RWPE2 (cell line): ENCODE results near the gene HTR6.

ENCODE experiments used
- ATAC-seq: fragments of 200-7000 bp; cut with Tn5 transposase; 3 replicates; pipeline ENCODE4 v1.9.1; 2021; ENCODE audit warnings: low read depth
- DNase-seq: peaks from one replicate; pipeline ENCODE4 v3.0.0-alpha.2; 2020; ENCODE audit warnings: low spot score
- H3K27ac ChIP-seq: fragments of 450-650 bp; 2 replicates; pipeline ENCODE4 v1.5.1; 2017; ENCODE audit warnings: mild to moderate bottlenecking; ENCODE audit not compliant: poor library complexity, severe bottlenecking
- H3K27me3 ChIP-seq: fragments of 250-450 bp; sonication (Bioruptor Pico); 2 replicates; pipeline ENCODE4 v1.5.1; 2021; ENCODE audit warnings: mild to moderate bottlenecking, moderate library complexity; ENCODE audit not compliant: insufficient read depth, poor library complexity, severe bottlenecking
- H3K36me3 ChIP-seq: fragments of 250-450 bp; sonication (Bioruptor Pico); 2 replicates; pipeline ENCODE4 v1.5.1; 2020; ENCODE audit warnings: low read depth, mild to moderate bottlenecking, moderate library complexity
- H3K4me1 ChIP-seq: fragments of 250-450 bp; sonication (Bioruptor Pico); 2 replicates; pipeline ENCODE4 v1.5.1; 2021; ENCODE audit warnings: mild to moderate bottlenecking, moderate library complexity; ENCODE audit not compliant: insufficient read depth, poor library complexity, severe bottlenecking
- H3K4me3 ChIP-seq: fragments of 250-450 bp; sonication (Bioruptor Pico); 2 replicates; pipeline ENCODE4 v1.5.1; 2021; ENCODE audit warnings: mild to moderate bottlenecking, moderate library complexity; ENCODE audit not compliant: severe bottlenecking
- H3K9me3 ChIP-seq: fragments of 250-450 bp; sonication (Bioruptor Pico); 2 replicates; pipeline ENCODE4 v1.5.1; 2021; ENCODE audit warnings: mild to moderate bottlenecking, moderate library complexity; ENCODE audit not compliant: severe bottlenecking
- TF ChIP-seq, protein P1 (sequence below): fragments of 450-650 bp; IDR thresholded peaks from one replicate; pipeline ENCODE4 v1.5.1; 2017; ENCODE audit warnings: mild to moderate bottlenecking, moderate library complexity; ENCODE audit not compliant: poor library complexity, severe bottlenecking

The HTR6 gene

DNA sequence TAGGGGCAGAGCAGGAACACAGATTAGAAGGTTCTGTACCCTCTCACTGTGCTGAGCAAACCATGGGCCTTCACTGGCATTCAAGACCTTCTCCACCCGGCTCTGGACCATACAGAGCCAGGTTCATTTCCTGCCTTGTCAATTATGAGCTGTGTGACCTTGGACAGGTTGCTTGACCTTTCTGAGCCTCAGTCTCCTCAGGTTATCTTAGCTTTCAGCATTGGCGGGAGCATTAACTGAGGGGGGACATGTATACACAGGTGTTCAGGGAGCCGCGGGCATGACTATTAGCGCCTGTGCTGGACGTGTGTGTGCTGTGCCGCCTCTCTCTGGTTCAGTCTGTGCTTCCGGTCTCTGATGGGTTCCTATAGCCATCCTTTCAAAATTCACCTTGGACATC is 32.1 kb downstream of the HTR6 start:
- DNase-seq (no peak), ATAC-seq (no peak)
- Histone ChIP-seq H3K27ac (no peak overlapping the region), H3K36me3 (no peaks in the 10 kb centered on the region), H3K27me3 (no peaks in the 10 kb centered on the region), H3K4me3 (no peak overlapping the region), H3K9me3 (no peaks in the 10 kb centered on the region), H3K4me1 (no peaks in the 10 kb centered on the region)
- TF ChIP-seq, protein P1, sequence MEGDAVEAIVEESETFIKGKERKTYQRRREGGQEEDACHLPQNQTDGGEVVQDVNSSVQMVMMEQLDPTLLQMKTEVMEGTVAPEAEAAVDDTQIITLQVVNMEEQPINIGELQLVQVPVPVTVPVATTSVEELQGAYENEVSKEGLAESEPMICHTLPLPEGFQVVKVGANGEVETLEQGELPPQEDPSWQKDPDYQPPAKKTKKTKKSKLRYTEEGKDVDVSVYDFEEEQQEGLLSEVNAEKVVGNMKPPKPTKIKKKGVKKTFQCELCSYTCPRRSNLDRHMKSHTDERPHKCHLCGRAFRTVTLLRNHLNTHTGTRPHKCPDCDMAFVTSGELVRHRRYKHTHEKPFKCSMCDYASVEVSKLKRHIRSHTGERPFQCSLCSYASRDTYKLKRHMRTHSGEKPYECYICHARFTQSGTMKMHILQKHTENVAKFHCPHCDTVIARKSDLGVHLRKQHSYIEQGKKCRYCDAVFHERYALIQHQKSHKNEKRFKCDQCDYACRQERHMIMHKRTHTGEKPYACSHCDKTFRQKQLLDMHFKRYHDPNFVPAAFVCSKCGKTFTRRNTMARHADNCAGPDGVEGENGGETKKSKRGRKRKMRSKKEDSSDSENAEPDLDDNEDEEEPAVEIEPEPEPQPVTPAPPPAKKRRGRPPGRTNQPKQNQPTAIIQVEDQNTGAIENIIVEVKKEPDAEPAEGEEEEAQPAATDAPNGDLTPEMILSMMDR, result no peak

DNA sequence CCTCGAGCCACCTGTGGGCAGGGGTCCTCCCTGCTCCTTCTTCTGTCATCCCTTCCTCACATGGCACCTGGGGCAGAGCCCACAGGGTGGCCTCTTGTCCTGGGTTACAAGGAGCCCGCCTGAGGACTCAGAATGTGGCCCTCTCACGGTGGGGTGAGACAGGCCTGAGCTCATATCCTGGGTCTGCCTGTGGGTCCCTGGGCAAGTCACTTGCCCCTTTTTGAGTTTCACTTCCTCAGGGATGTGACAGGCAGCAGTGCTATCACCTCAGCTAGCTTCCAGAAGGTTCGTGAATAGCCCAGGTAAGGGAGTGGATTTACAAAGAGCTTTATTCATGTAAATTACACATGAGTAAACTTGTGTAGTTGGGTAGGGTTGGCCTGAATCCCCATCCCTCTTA is 33.5 kb downstream of the HTR6 start:
- TF ChIP-seq, protein P1, result no peak
- H3K4me1 ChIP-seq, result no peaks in the 10 kb centered on the region
- H3K4me3 ChIP-seq, result no peak overlapping the region
- H3K36me3 ChIP-seq, result no peaks in the 10 kb centered on the region
- H3K27me3 ChIP-seq, result no peaks in the 10 kb centered on the region
- DNase-seq (no peak), ATAC-seq (no peak)
- no peaks in the 10 kb centered on the region for H3K9me3 ChIP-seq
- no peak overlapping the region for H3K27ac ChIP-seq

DNA sequence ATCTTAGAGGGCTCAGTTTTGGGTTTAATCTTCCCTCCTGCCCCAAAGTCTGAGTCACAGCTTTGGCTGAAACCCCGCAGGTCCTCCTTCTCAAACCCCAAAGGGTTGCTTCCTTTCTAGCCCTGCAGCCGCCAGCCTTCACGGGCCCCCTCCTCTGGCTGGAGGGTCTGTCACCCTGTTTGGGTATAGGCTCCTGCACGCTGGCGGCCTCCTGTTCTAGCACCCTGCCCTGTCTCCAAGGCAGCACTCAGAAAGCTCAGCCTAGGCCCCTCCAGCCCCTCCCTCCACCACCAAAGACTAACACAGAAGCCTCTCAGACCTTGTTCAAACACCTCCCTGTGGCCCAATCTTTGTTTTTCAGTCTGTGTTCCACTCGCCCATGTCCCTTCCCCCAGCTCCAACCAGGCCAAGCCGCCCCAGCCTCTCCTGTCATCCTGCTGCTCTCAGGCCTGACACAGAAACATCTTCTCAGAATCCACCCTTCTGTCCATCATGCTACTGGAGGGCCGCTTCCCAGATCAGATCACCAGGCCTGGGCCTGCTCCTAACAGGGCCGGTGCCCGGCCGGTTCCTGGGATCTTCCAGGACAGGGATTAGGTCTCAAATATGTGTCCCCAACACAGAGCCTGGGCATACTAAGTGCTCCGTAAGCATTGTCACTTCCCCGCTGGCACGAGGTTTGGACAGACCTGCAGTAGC is 35.6 kb downstream of the HTR6 start:
- H3K4me1 ChIP-seq, result no peaks in the 10 kb centered on the region
- no peak overlapping the region for H3K27ac ChIP-seq
- no peaks in the 10 kb centered on the region for H3K27me3 ChIP-seq
- TF ChIP-seq, protein P1, result no peak
- no peak for DNase-seq
- H3K9me3 ChIP-seq, result no peaks in the 10 kb centered on the region
- no peak overlapping the region for H3K4me3 ChIP-seq
- no peaks in the 10 kb centered on the region for H3K36me3 ChIP-seq
- no peak for ATAC-seq

DNA sequence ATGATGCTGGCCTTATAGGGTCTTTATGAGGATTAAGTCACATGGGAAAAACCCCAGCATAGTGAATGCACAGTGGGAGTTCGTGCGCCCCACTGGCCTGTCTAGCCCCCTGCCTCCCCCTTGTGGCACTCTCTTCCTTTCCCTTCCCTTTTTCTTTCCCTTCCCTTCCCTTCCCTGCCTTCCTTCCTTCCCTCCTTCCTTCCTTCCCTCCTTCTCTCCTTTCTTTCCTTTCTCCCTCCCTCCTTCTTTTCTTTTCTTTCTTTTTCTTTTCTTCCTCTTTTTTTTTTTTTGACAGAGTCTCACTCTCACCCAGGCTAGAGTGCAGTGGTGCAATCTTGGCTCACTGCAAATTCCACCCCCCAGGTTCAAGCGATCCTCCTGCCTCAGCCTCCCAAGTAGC is 38.6 kb downstream of the HTR6 start:
- Histone ChIP-seq H3K27me3 (no peaks in the 10 kb centered on the region), H3K36me3 (no peaks in the 10 kb centered on the region), H3K4me1 (no peaks in the 10 kb centered on the region), H3K9me3 (no peaks in the 10 kb centered on the region), H3K27ac (no peak overlapping the region), H3K4me3 (no peak overlapping the region)
- TF ChIP-seq, protein P1, result no peak
- DNase-seq (no peak), ATAC-seq (no peak)
